Measurements from ENCODE around the gene ATP5F1B.

ATP5F1B gene

DNA sequence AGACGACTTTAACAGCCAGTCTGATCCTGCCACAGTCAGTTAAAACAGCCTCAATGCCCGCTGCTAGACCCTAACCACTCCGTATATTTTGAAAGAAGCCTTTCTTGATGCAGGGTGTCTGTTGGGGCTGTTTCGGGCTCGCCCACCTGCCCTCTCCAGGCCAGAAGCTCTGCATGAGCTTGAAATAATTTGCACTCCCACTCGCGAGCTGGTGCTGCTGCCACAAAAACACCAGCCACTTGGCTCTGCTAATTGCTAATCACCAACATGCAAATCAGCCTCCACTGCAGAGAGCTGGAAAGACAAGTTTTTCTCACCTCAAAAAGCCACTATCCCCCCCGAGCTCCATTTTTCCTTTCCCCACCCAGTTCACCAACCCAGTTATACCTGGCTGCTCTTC is 31.2 kb downstream of the ATP5F1B start:
- no peak for DNase-seq

- DNase-seq = no peak
Observed at GRCh38 chr12:56604355-56604754, 41.4 kb downstream of the ATP5F1B start.

- no peak for DNase-seq
Observed at GRCh38 chr12:56602239-56602638, 43.5 kb downstream of the ATP5F1B start.

DNA sequence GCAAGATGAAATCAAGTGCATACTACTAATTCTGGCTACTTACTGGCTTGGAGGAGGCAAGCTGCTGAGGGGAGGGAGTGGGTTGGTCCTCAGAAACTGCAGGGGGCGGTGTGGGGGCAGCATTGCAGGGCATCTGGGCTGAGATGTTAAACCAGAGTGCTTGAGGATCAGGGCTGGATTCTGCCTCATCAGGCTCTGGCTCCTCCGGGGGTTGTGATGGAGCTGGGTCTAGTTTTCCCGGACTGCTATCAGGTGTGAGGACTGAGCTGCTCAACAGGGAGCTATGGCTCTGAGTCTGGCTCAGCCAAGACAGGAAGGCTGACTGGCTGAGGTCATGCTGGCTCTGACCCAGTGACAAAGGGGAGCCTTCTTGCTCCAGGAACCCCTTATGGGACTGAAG is 44.3 kb downstream of the ATP5F1B start:
- DNase-seq = peak; percentile 45

- no peak for DNase-seq
Observed at GRCh38 chr12:56600753-56601152, 45.0 kb downstream of the ATP5F1B start.

- DNase-seq = no peak
Observed at GRCh38 chr12:56599797-56600196, 46.0 kb downstream of the ATP5F1B start.

DNA sequence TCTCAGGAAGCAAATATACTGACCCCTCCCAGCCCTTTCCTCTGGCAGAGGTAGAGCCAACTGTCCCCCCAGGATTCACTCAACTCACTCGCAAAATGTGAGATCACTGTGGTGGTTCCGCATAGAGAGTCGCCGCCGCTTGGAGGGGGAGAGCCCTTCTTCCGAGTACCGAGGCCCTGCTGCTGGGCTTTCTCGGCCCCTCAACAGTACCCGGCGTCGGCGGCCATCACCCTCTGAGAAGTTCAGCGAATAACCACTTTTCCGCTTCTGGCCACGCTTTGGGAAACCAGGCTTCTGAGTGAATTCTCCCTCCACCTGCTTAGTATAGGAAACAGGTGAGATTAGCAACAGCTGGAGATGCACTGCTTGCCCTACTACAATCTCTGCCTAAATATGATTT is 46.7 kb downstream of the ATP5F1B start:
- DNase-seq = no peak

DNA sequence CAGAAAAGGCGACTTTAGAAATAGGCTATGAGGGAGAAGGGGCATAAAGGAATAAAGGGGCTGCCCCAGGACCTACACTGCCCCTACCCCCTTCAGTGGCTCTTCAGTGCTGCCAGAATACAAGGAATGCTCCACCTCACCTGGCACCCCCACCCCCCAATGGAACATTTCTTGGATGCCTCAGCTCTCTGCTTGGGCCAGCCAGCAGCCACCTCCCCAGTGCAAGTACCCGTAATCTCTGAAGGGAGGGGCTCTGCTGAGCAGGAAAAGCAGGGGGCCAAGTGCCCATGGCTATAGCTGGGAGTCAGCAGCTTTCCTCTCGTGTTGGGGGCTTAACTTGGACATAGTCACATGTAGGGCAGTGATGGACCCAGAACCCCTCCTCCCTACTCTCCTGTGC is 49.0 kb downstream of the ATP5F1B start:
- no peak for DNase-seq

GRCh38 chr12:56593909-56594621 is 51.7 kb downstream of the ATP5F1B start:
- peak; percentile 80 for DNase-seq

- no peak for DNase-seq
Observed at GRCh38 chr12:56591961-56592360, 53.8 kb downstream of the ATP5F1B start.

DNA sequence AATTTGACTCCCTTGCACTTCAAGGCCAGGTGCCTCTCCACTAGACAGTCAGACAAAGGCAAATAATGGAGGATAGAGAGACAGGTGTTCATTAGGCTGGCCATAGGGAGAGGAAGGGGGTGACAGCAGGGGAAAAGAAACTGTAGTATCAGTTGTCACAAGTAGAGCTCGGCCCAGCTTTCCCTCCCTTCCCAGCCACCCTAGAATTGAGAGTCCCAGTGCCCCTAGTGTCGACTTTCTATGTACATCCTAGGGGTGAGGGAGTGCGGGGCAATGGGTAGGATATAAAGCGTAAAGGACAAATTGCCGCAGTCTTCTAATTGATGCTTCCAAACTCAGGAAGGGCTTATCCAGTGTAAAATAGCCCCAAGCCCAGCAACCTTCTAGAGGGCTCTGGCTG is 54.7 kb downstream of the ATP5F1B start:
- DNase-seq = no peak

- peak; percentile 36 for DNase-seq
Observed at GRCh38 chr12:56590237-56590830, 55.5 kb downstream of the ATP5F1B start.

DNA sequence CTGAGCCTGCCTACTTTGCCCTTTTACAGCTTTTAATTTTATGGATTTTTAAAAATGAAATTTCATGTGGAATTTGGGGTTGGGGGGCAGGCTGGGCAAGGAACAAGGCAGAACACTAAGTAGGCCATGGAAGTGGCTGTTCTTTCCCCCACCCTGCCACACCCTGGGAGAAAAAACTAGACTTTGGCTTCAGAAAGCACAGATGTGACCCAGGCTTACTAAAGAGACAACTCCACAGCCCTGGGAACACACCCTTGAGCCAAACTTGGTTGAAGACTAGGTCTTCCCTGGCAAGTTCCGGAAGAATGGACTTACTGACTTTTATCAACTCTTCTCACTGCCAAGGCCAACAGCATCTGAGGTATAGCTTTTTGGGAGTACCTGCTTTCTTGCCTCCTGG is 56.0 kb downstream of the ATP5F1B start:
- no peak for DNase-seq
